Amniotic epithelial cell (primary cell): Measurements from ENCODE around the gene ROBO1.

ENCODE experiments used
- DNase-seq: peaks from one replicate; pipeline ENCODE4 v3.0.0-alpha.2; 2010; ENCODE audit warnings: low read depth

ROBO1 gene

DNA sequence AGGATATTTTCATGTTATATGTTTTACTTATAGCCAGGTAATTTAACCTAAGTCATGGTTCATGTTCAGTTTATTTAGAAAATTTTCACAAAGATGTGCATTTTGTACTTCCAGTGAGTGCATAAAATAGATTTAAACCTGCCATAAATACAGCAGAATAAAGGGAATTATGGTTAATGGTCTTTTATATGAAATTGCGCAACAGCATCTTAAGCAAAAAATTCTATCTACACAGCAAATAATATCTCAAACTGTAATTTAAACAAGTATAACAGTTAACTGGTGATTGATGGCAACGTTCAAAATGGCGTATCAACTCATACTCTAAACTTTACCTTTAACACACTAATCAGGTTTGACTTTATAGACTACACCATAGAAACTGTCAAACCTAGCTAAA, 97.6 kb downstream of the ROBO1 start:
- DNase-seq: no peak

DNA sequence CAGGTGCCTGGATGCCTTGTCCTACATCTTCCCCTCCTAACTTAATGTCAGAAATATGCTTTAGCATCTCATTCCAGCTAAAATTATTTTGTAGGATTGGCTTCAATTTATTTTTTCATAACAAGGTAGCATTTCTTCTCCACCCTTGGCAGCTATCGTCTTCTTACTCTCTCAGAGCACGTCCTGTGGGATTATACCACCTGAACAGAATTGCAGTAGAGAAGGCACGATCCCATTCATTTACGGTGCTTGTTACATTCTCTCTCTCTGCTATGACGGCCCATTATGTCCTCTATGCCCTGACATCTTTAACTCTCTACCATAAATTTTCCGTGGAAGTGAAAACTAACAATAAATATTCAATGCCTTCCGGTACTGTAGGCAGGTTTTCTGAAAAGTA, 103.3 kb downstream of the ROBO1 start:
- no peak for DNase-seq

DNA sequence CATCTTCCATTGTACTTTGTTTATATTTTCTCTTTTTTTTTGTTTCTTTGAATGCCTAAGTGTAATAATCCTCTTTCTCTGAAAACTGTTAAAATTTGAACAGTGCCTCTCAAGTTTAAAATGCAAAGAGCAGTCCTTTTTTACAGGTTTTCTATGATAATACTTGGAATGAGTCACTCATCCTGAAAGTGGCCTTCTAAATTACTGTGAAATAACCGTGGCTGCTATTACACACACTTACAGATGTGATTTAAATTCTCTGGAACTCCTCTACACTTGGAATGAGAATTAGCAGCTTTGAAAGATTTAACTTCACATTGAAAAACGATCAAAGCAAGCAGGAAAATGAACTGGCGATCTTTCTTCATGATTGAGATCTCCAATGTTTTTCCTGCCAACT, 105.9 kb downstream of the ROBO1 start:
- no peak for DNase-seq

DNA sequence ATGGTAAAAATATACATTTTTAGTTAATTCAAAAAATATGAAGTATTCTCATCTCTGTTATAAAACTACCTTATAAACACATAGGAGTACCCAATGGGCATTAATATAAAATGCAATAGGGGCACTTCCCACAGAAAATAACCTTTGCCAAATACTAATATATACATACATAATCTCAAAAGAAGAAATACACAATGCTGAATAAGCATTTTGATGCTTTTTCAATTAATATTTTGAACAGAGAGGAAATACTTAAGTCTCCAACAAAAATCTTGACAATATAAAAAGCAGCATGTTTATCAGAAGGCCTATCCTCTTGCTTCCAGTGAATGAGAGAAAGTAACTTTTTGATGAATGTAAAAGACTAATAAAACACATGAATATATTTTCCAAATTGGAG, 110.7 kb downstream of the ROBO1 start:
- DNase-seq: no peak

DNA sequence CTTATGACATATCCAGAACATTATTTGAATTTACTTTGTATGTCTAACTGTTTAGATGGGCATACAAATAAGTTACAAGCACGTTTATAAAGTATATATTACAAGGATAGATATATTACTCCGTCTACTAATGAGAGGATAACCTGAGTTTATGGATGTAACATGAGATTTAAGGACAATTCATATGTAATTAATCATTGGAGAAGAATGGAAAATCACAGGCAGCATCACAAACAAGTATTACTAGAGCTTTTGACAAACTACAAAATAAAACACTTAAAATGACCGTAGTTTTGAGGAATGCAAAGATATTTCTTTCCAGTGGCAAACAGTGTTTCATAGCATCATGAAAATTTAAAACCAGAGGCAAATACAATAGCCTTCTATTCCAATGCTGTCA, 113.8 kb downstream of the ROBO1 start:
- DNase-seq: no peak

DNA sequence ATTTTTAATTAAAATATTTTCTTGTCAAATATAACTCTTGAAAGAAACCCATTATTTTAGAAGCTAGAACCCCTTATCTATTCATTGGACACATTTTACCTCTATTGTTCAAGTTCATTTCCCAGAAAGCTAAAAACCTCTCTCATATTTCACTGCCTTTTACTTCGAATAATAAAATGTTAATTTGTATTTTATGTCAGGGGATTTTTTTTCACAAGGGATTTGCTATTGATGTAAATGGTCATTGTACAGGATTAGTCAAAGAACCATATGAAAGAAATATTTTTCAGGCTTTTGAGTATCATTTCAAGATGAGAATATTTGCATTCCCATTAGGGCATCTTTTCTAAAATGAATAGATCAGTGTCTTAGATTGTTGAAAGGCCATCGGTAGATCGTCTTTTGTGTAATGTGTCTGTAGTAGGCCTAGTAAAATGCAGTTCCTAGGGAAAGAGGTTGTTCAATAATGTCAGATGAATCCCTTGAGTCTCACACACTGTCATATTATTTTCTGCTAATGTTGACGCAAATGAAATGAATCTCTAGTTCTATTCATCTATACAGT, 114.5 kb downstream of the ROBO1 start:
- no peak for DNase-seq

DNA sequence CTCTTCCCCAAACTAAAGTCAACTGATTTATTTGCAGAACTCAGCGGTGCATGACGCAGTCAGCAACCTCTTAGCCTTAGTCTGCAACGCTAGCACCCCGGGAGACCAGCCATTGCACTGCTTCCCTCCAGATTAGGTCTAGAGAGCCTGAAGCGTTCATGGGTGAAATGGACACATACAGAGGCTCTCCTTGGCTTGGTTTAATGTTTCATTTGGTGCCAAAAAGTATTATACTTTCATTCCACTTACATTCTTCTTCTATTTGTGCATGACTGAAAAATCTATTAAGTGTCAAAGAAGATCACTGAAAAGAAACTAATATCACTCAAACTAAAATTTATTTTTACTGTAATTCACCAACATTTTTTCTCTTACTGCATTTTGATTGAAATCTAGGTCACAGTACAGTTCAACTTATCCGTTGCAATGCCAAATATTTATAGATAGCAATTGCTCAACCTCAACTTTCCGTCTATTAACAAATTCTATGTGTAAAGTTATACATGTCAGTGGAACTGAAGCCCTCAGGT, 116.2 kb downstream of the ROBO1 start:
- no peak for DNase-seq

DNA sequence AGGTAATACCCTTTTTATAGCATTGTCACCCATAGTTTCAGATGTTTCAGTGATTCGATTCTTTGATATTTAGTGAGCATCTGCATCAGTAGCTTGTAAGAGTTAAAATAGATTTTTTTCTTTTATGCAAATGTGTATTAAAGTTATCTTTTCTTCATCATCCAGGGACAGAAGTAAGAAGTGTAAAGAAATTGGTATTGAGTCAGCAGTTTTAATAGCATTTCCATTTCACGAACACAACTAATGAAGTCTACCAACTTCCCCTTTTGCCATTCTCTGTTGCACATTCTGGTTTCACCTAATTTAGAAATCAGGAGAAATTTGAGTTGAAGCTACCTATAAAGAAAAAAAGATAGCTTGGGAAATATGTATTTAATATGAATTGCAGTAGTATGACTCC, 127.9 kb downstream of the ROBO1 start:
- no peak for DNase-seq

DNA sequence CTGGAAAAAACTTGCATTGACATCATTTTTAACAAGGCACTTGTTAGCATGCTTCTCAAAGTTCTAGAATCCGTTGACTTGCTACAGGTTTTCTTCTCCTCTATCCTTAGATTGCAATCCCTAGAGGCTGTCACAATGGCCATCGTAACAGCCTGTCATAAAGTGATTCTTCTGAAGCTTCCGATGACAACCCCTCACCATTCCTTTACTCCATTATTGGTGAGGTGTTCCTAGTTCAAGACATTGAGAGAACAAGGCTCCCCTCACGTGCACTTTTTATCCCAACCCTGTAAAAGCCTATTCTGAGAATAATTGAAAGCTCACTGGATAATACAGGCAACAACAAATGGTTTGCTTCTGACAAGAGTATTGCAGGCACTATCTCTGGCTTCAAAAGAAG, 131.4 kb downstream of the ROBO1 start:
- no peak for DNase-seq

DNA sequence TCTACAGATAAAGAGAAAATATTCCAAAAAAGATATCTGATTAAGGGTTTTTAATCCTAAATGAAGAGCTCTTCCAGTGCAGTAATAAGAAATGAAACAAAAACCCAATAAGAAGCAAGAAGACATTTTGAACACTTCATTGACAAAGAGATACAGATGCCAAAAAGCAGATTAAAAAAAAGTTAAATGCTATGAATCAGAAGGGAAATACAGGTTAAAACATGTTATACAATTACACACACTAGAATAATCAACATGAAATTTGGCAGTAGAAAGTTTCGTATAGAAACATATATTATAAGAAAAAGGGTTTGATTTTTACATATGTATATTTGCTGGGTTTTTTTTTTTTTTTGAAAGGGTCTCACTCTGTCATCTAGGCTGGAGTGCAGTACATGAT, 135.0 kb downstream of the ROBO1 start:
- DNase-seq: no peak

DNA sequence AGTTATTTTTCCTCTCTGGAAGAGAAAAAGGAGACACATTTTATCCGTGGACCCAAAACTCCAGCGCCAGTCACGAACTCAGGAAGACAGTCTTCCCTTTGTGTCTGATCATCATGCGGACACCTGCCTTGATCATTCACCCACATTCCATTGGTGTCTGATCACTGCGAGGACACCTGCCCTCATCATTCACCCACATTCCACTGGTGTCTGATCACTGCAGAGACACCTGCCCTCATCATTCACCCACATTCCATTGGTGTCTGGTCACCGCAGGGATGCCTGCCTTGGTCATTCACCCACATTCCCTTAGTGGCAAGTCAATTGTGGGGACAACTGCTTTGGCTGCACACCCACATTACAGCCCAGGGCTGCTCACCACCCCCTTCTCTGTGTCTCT, 148.9 kb downstream of the ROBO1 start:
- DNase-seq: no peak

DNA sequence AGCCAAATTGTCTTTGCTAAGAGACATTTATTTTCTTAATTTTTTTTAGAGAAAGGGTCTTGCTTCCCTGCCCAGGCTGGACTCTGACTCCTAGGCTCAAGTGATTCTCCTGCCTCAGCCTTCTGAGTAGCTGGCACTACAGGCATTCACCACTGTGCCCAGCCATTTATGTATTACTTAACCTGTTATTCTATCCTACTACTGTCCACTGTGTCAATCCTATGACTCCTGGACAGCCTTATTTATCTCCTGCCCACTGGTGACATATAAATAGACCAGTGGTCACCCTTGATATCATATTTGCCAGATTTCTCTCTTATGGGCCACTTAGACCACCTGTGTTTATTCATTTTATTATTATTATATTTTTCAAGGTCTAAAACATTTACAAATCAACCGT, 161.4 kb downstream of the ROBO1 start:
- no peak for DNase-seq

DNA sequence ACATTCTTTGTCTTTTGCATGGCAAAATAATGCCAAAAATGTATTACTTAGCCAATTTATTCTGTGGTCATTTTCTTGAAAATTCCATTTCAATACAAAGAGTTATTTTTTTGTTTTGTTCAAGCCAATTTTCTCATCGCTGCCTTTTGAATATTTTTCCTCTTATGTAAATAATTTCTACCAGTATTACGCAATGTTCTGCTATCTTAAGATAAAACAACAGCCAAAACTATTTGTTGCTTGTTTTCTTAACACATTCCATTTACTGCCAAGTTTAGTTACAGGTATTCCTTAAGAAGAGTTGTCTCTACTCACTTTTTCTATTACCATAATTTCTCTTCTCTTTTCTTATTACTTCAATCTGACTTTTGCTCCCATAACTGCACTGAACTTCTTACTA, 163.1 kb downstream of the ROBO1 start:
- DNase-seq: peak; percentile 0

DNA sequence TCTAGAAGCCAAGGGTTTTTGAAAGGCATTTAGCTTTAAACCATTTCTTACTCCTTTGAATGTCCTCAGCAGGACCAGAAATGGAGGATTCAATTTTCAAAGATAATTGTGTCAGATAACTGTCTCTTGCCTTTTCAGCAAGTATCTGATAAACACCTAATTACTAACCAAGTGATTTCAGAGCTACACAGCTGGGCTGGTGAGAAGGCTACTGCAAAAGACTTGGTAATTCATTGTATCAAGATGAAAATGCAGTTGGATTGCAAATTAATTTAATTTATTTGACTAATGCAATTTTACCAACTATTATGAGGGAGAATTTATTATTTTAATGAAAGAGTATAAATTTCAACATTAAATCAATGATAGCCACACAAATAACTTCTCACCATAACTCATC, 165.4 kb downstream of the ROBO1 start:
- DNase-seq: no peak

DNA sequence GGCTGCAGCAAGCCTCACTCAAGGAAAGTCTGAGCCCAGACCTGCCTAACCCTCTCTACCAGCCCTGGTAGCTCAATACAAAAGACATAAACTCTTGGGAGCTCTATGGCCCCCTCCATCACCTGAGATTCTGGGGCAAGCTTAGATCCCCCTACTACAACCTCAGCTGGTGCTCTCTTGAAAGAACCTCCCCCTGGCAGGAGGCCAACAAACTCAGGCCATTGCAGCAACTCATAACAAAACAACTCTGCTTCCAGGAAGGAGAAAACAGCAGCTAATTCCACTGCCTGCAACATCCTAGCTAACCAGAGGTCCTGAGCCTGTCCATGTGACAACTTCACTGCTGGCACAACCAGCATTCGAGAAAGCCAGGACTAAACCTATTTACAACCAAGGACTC, 169.2 kb downstream of the ROBO1 start:
- DNase-seq: no peak

DNA sequence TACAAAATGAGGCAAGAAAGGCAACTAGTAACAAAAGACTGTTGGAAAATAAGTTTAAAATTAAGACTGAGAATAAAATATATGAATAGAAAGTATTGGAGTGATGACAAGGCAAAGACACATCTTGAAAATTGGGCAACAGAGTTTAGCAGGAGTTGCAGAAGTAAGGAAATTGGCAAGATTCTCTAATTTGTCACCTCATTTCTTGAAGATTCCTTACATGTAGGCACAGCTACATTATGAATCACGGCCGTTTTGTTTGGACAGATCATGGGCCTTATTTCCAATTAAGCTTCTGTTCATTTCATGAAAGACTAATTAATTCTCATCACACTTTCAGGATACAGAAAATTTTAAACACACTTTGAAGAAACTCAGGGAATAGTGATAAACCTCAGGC, 170.1 kb downstream of the ROBO1 start:
- DNase-seq: no peak

DNA sequence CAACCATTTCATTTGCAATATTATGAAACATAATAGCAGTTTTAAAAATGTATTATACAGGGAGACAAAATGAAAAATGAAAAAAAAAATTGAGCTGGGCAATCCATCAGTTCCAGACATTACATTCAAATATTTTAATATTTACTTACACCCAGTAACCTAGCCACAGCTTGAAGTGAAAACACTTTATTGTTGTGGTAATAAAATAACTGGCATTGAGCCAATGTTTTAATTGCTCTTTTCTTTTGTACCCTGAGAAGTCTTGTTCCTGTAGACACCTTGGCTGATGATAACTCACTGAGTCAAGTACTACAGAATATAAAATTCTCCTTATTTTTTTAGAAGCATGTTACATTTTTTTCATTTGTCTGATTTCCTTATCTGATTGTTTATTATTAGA, 180.6 kb downstream of the ROBO1 start:
- DNase-seq: no peak

DNA sequence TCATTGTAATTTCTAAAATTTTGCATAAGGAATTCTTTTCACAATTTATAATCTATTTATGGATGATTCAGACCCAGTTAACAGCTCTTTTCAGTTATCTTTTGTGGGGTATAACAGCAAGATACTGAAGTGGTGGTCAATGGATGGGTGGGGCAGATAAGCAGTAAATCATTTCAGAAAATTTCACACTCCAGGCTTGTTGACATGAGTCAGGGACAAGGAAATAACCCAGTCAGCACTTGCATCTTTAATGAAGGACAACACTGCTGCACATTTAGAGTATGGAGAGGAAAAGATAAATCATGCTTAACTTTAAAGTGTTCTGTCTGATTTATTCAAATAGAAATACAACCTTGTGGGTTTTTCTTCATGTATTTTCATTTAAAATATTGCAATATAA, 181.6 kb downstream of the ROBO1 start:
- no peak for DNase-seq

DNA sequence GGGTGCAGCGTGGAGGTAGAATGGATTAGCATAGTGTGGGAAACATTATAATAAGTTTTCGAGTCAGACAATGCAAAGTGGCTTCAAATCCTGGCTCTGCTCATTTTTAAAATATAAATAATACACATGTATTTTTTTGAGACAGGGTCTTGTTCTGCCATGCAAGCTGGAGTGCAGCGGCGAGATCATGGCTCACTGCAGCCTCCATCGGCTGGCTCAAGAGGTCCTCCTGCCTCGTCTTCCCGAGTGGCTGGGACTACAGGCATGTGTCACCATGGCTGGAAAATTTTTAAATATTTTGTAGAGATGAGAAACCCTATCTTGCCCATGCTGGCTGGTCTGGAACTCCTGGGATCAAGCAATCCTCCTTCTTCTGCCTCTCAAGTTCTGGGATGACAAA, 194.9 kb downstream of the ROBO1 start:
- no peak for DNase-seq

DNA sequence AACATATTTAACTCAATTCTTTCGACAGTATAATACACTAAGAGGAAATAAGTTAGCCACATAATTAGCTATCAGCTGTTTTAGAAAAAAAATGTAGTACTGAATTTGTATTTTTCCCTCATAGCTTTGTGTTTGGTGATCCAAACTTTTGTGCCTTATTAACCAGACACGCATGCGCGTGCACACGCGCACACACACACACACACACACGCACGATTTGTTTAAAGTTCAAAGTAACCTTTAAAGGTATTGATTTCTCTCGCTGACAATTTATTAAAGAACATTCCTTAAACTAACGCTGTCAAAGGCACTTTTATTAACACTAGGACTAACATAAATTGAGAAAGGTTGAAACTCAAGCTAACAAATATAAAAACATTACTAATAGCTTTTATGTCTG, 198.9 kb downstream of the ROBO1 start:
- no peak for DNase-seq

DNA sequence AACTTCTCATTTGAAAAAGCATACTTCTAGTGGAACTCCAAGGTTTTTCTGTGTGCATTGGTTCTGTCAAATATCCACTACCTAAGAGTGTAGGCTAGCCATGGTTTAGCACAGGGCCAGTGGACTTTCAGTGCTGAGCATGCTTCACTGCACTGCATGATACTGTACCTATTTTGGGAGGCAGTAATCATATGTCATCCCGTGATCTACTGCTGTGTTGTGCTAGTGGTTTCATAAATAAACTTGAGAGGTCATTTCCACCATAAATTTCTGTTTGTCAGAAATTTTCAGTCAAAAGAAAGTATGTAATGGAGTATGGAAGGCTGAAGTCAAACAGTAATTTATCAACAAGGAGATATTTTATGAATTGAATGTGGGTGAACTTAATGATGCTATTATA, 203.6 kb downstream of the ROBO1 start:
- no peak for DNase-seq

DNA sequence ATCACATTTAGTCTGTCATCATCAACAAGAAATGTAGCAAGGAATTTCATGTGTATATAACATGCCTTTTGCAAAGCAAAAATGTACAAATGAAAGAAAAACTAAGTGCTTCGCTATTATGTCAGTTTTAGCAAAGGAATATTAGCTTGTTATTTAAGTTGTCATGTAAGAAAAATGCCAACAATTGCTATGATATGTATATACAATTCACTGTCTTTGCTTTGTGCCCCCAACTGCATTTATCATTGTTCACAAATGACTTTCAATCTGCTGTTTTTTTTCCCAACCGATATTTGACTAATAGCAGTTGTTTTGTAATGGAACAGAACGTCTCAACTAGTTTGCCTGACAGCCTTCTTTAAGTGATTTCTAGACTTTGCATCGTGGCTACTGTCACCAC, 207.1 kb downstream of the ROBO1 start:
- DNase-seq: no peak

DNA sequence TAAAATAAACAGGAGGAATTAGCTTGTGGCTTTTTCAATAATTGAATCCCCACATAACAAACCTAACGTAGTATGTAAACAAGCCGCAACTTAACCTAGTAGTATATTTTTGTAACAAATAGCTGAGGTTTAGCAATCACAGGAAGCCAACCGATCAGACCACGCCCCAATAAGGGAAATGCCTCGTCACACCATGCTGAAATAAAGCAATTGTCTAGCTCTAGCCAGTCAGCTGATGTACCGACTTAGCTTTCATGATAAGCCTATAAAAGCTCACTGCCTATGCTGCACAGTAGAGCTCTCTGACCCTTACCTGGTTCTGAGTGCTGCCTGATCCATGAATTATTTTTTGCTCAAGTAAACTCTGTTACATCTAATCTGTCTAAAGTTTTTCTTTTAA, 208.9 kb downstream of the ROBO1 start:
- no peak for DNase-seq

DNA sequence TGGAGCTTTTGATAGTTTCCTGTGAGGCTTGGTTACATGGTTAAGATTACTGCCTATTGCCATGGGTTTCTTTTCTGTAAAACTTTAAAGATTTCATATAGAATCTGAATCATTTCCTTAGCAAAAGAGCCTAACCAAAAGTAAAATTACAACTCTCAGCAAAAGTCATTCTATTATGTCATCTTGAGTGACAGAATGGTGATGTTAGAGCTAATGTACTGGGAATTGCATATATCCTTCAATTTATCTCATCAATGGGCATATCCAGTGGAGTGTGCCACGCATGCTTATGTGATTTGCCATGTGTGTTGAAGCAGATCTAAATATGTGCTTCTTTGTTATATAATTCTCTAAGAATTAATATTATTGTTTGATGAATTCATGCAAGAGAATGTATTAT, 212.1 kb downstream of the ROBO1 start:
- no peak for DNase-seq

DNA sequence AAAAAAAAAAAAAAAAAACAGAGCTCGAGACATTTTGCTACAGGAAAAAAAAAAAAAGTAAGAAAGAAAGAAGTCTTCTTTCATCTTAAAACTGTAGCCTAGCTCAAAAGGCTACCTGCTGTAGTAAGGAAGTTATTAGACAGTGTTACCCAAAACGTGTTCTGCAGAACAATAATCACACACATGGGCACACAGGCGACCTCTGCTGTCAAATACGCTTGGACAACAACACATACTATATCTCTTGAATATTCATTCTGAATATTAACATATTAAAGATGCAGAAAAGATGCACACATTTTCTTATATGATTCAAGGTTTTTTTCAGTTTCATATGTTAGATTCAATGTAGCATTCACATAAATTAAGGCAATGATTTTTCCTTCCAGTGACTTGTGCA, 215.8 kb downstream of the ROBO1 start:
- no peak for DNase-seq
